Transverse colon (tissue), 4 donors: ENCODE measurements around the gene GPHN. TPM values are rescaled to one million over a fixed set of nuclear protein-coding genes. Genes with fewer than 3 reads are reported as not detected.

Source experiments
- DNase-seq: peaks from one replicate; pipeline ENCODE4 v3.0.0-alpha.2; 2019
- H3K27ac ChIP-seq, 4 donors: fragments of 200-600 bp; sonication (generic); 2 replicates each; pipeline ENCODE4 v1.5.1; 2016 to 2018; ENCODE audit warnings: inconsistent platforms in 4 of 4
- H3K27me3 ChIP-seq: fragments of 200-600 bp; sonication (generic); 2 replicates; pipeline ENCODE4 v1.5.1; 2017; ENCODE audit warnings: inconsistent platforms
- H3K36me3 ChIP-seq, 4 donors: fragments of 200-600 bp; sonication (generic); 2 replicates each; pipeline ENCODE4 v1.5.1; 2017 to 2019; ENCODE audit warnings: inconsistent platforms in 4 of 4
- H3K4me1 ChIP-seq, 4 donors: fragments of 200-600 bp; sonication (generic); 2 replicates each; pipeline ENCODE4 v1.5.1; 2017 to 2020; ENCODE audit warnings: inconsistent platforms in 4 of 4
- H3K4me3 ChIP-seq, 4 donors: fragments of 200-600 bp; sonication (generic); 1 replicate in 1 of 4; 2 replicates in 3 of 4; pipeline versions ENCODE4 v1.5.1 to v1.6.1; 2017 to 2019; ENCODE audit warnings: inconsistent platforms in 4 of 4
- H3K9me3 ChIP-seq, 2 donors: fragments of 200-600 bp; sonication (generic); 2 replicates each; pipeline ENCODE4 v1.5.1; 2017 to 2019; ENCODE audit warnings: inconsistent platforms in 2 of 2
- EP300 ChIP-seq: sonication (generic); formaldehyde crosslinking; IDR thresholded peaks from one replicate; pipeline ENCODE4 v1.6.1; 2017; ENCODE audit warnings: antibody characterized with exemption, low read depth
- POLR2A ChIP-seq: fragments of 450-650 bp; IDR thresholded peaks from one replicate; pipeline ENCODE4 v1.6.1; 2016; ENCODE audit warnings: antibody characterized with exemption, mild to moderate bottlenecking, moderate library complexity
- POLR2AphosphoS5 ChIP-seq, 3 donors: sonication (generic); formaldehyde crosslinking; IDR thresholded peaks; one replicate each; pipeline ENCODE4 v1.6.1; 2016; ENCODE audit warnings: antibody characterized with exemption in 3 of 3
- WGBS, 2 donors: methylation state at CpG; one replicate each; pipeline ENCODE4 v1.1.5; 2018; ENCODE audit warnings: low coverage in 1 of 2; 5-methylcytosine and 5-hydroxymethylcytosine counted together
- in situ Hi-C, 4 donors: fragments of 200-750 bp; cut with MboI; loops; one replicate each; pipeline versions ENCODE4 v1.15.0 to v1.15.1; 2017; ENCODE audit warnings: low sequenced_read_pairs in 3 of 4, low pct_ligation_motif_present in 1 of 4, low pct_unique_long_range_greater_than_20kb in 1 of 4
- intact Hi-C: fragments of 100-400 bp; cut with DNase I; formaldehyde crosslinking; loops from one replicate; pipeline ENCODE4 v1.15.1; 2023; ENCODE audit warnings: low total_unique reads
- total RNA-seq, 4 donors: library from RNA; depleted of rRNA; stranded (reverse); fragments of >200 nt; gene quantifications; one replicate each; pipeline ENCODE4 v1.1.0, GENCODE V29; 2016
- TF ChIP-seq, protein P1 (sequence below), 5 experiments: fragments of 200-600 bp in 3 of 5; fragments of 450-650 bp in 2 of 5; sonication (generic) in 3 of 5; IDR thresholded peaks; 1 replicate in 2 of 5; 2 replicates in 3 of 5; pipeline ENCODE4 v1.5.1; 2016 to 2017; ENCODE audit warnings: antibody characterized with exemption in 5 of 5, inconsistent platforms in 3 of 5, mild to moderate bottlenecking in 2 of 5, moderate library complexity in 1 of 5

GPHN gene
- total RNA-seq, 4 donors from 2014 or later = 8.6 to 59.7 (median 23.6) TPM

DNA sequence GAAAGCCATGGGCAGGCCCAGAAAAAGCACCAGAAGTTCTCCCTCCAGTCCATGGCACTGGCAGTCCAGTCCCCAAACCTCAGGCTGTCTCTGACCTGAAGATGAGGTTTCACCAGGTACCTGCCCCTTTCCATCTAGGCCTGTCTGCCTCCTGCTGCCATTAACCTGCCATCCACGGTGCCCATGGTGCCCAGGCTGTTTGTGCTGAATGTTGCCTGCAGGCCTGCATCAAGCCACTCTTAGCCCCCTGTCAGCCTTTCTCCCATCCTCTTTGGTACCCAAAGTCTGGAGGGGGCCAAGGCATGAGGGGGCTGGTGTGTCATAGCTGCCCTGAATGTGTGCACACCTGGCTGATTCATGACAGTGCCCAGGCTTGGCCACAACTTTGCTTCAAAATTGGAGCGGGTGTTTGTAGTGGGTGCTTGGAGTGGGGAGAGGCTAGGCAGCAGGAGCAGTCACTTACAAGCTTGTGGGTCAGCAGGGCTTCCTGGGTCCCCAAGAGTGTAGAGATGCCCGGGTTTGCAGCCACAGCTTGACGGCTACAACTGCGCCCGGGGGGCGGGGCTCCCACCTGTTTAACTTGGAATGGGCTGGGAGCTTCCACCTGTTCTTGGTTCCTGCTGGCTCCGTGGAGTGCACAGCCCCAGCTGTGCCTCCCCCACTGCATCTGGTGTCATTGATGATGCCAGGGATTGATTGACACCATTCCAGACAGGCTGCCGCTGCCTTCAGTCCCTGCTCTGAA, 88.5 kb downstream of the GPHN start:
- no peak overlapping the region for H3K27ac ChIP-seq
- no peaks in the 10 kb centered on the region for H3K27me3 ChIP-seq
- 89% methylated on average over 9 of the region's 9 CpGs; no CpG with 5 or more reads in 1 of the 2 donors for WGBS, 2 donors
- intact Hi-C loops (no loop called here), in situ Hi-C loops (no loop called here)
- DNase-seq = no peak
- TF ChIP-seq EP300 = no peak
- no peak for TF ChIP-seq POLR2A
- no peak for TF ChIP-seq POLR2AphosphoS5 (IDR thresholded peaks at IDR 0.05)
- TF ChIP-seq, protein P1, sequence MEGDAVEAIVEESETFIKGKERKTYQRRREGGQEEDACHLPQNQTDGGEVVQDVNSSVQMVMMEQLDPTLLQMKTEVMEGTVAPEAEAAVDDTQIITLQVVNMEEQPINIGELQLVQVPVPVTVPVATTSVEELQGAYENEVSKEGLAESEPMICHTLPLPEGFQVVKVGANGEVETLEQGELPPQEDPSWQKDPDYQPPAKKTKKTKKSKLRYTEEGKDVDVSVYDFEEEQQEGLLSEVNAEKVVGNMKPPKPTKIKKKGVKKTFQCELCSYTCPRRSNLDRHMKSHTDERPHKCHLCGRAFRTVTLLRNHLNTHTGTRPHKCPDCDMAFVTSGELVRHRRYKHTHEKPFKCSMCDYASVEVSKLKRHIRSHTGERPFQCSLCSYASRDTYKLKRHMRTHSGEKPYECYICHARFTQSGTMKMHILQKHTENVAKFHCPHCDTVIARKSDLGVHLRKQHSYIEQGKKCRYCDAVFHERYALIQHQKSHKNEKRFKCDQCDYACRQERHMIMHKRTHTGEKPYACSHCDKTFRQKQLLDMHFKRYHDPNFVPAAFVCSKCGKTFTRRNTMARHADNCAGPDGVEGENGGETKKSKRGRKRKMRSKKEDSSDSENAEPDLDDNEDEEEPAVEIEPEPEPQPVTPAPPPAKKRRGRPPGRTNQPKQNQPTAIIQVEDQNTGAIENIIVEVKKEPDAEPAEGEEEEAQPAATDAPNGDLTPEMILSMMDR (IDR thresholded peaks at IDR 0.05) = no peak
- no peaks in the 10 kb centered on the region for H3K36me3 ChIP-seq
- no peak overlapping the region for H3K4me3 ChIP-seq
- no peaks in the 10 kb centered on the region for H3K4me1 ChIP-seq
- peaks cover 0 to 17% of the 10 kb centered on the region in 2 donors for H3K9me3 ChIP-seq

DNA sequence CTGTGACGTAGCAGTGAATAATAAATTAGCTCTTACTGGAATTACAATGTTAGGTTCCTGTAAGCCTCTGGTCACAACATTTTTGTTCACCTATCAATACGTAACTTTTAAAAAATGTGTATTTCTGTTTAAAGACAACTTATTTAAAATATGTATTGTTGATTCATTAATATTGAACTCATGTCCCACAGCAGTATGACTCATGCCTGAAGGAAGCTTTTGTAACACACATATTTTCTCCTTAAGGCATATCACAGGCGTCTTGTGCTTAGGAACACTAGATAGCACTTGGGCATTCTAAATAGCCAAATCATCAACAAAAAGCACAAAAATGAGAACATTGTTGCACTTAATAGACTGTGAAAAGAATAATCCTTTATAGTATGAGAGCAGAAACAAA, 92.5 kb downstream of the GPHN start:
- no peak for DNase-seq
- no peak overlapping the region for H3K27ac ChIP-seq
- no peaks in the 10 kb centered on the region for H3K9me3 ChIP-seq
- WGBS, 2 donors = 94 to 98% methylated on average over 3 of the region's 3 CpGs
- no peaks in the 10 kb centered on the region for H3K27me3 ChIP-seq
- TF ChIP-seq POLR2AphosphoS5 (IDR thresholded peaks at IDR 0.05) (no peak), POLR2A (no peak), EP300 (no peak)
- TF ChIP-seq, protein P1 (IDR thresholded peaks at IDR 0.05) = no peak
- no peak overlapping the region for H3K4me3 ChIP-seq
- peaks cover 0 to 3% (median 0%) of the 10 kb centered on the region in 4 donors for H3K4me1 ChIP-seq
- in situ Hi-C loops = loop anchor here in 1 of 4 donors (25.0 kb wide), 1 partner anchor 512 kb away; no protein-coding TSS in a partner anchor
- H3K36me3 ChIP-seq = no peaks in the 10 kb centered on the region
- intact Hi-C loops = no loop called here

DNA sequence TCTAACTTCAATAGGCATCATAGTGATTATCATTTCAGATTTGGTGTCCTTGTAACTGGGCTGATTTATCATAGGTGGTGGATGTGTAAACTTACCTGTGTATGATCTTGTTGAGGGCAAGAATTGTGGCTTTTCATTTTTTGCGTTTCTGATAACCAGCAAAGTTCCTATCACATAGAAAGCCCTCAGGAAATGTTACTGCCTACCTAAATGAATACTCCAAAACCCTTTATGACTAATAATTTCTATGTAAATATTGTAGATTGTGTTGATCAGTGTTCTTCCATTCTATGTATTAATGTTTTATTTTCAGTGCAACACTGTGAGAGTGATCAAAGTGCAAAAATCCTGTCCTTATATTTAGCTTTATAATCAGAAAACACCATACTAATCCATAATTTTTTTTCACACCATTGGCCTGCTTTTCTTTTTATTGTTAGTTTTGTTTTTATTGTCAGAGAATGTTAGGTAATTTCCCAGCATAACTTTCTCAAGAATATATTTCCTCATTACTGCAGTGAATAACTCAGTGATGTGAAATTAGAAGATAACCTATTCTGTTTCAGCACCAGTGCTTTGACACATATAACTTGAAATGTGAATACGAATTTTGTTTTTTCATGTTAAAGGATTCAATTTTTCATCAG, 94.1 kb downstream of the GPHN start:
- H3K4me1 ChIP-seq = peaks cover 0 to 3% (median 0%) of the 10 kb centered on the region in 4 donors
- no peaks in the 10 kb centered on the region for H3K36me3 ChIP-seq
- H3K27me3 ChIP-seq = no peaks in the 10 kb centered on the region
- in situ Hi-C loops = loop anchor here in 1 of 4 donors (25.0 kb wide), 1 partner anchor 510 kb away; no protein-coding TSS in a partner anchor
- intact Hi-C loops = no loop called here
- no peak overlapping the region for H3K4me3 ChIP-seq
- H3K27ac ChIP-seq = no peak overlapping the region
- 40 to 41% methylated on average over 2 of the region's 2 CpGs for WGBS, 2 donors
- TF ChIP-seq POLR2A (no peak), POLR2AphosphoS5 (IDR thresholded peaks at IDR 0.05) (no peak), EP300 (no peak)
- TF ChIP-seq, protein P1 (IDR thresholded peaks at IDR 0.05) = no peak
- no peaks in the 10 kb centered on the region for H3K9me3 ChIP-seq
- DNase-seq = no peak

DNA sequence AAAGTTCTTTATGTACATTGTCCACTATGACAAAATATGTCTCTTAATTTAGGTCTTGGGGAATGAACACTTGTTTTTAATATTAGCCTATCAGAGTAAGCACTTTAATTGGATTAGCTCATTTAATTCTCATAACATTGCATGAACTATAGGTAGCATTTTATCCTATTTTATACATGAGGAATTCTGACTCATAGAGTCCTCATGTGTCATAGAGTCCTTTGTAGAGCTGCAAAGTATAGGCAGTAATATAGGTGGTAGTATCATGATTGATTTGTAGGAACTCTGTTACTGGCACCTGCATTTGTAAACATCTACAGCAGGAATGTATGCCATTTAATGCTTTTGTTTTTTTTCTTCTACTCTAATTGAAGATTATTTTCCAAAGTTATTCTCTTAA, 96.0 kb downstream of the GPHN start:
- H3K4me3 ChIP-seq = no peak overlapping the region
- in situ Hi-C loops (loop anchor here in 1 of 4 donors (25.0 kb wide), 1 partner anchor 508 kb away; no protein-coding TSS in a partner anchor), intact Hi-C loops (no loop called here)
- peaks cover 0 to under 1% of the 10 kb centered on the region in 2 donors for H3K9me3 ChIP-seq
- DNase-seq = no peak
- no peaks in the 10 kb centered on the region for H3K36me3 ChIP-seq
- TF ChIP-seq POLR2AphosphoS5 (IDR thresholded peaks at IDR 0.05) = no peak
- TF ChIP-seq, protein P1 (IDR thresholded peaks at IDR 0.05) = no peak
- TF ChIP-seq POLR2A = no peak
- no peak for TF ChIP-seq EP300
- no peak overlapping the region for H3K27ac ChIP-seq
- no peaks in the 10 kb centered on the region for H3K27me3 ChIP-seq
- peaks cover 0 to 3% (median 0%) of the 10 kb centered on the region in 4 donors for H3K4me1 ChIP-seq
